GM18951 (cell line): ENCODE measurements around the gene SAMD14.

Experiments
- POLR2A ChIP-seq: IDR thresholded peaks from 4 replicates; pipeline ENCODE4 v1.6.1; 2011; ENCODE audit warnings: mild to moderate bottlenecking; ENCODE audit not compliant: insufficient read length, insufficient read depth; ENCODE audit errors: extremely low read depth
- in situ Hi-C: fragments of 300-500 bp; cut with MboI; formaldehyde crosslinking; loops from one replicate; pipeline ENCODE4 v1.12.0; 2022; ENCODE audit warnings: low sequenced_read_pairs, mixed read lengths, inconsistent platforms; ENCODE audit not compliant: unreplicated experiment

SAMD14 gene

DNA sequence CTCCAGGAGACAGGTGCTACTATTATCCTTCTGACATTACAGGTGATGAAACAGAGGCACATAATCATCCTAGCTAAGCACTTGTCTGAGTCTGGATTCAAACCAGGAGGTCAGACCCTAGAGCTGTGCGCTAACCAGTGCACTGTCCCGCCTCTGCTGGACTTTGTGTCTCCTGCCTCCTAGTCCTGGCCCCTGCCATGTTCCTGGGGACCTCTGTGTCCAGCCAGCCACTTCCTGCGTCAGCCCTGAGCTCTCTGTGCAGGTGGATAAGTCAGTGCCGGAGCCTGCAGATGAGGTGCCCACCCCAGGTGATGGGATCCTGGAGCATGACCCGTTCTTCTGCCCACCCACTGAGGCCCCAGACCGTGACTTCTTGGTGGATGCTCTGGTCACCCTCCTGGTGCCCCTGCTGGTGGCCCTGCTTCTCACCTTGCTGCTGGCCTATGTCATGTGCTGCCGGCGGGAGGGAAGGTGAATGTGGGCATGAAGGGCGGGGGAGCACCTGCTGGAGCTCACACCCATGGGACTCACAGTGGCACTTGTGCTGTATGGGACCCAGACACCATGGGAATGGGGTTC, 40.0 kb upstream of the SAMD14 start:
- TF ChIP-seq POLR2A: no peak
- in situ Hi-C loops: no loop called here

DNA sequence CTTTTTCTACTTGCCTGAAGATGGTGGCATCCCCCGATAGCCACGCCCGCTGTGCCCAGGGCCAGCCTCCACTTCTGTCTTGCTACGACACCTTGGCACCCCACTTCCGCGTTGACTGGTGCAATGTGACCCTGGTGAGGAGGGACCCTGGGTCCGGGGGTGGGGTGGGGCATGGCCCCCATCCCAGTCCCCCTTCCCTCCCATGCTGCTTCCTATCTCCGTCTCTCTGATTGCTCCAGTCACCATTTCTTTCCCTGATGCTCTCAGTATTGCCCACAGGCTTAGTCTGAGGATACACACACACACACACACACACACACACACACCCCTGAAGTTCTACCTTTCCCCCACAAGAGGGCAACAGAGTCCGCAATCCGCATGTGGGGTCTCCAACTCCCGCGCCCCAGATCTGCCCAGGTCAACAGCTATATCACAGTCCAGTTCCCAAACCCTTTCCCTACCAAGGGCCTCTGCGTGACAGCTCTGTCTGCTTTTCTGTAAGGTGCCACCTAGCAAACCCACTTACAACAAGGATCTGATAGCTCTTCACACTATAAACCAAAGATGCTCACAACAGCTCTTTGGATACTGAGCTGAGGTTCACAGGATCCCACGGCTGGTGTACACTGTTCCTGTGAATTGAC, 39.3 kb upstream of the SAMD14 start:
- in situ Hi-C loops: no loop called here
- TF ChIP-seq POLR2A: no peak

DNA sequence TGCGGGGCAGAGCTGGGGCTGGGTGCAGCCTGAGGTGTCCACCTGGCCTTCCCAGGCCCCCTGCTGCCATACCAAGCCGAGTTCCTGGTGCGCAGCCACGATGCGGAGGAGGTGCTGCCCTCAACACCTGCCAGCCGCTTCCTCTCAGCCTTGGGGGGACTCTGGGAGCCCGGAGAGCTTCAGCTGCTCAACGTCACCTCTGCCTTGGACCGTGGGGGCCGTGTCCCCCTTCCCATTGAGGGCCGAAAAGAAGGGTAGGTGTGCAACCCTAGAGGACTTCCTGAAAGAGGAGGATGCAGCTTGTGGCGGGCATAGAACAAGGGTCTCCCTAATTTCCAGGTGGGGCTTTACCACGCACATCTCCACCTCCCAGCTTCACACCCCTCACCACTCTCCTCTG, 38.4 kb upstream of the SAMD14 start:
- in situ Hi-C loops: no loop called here
- TF ChIP-seq POLR2A: no peak

DNA sequence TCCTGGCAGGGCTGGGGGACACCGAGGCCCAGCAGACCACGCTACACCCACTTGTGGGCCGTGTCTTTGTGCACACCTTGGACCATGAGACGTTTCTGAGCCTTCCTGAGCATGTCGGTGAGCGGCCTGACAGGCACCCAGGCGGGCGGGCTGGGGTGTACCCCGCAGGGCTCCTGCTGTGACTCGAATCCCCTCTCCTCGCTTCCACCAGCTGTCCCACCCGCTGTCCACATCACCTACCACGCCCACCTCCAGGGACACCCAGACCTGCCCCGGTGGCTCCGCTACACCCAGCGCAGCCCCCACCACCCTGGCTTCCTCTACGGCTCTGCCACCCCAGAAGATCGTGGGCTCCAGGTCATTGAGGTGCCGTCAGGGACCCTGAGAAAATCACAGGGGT, 37.4 kb upstream of the SAMD14 start:
- in situ Hi-C loops: no loop called here
- no peak for TF ChIP-seq POLR2A

DNA sequence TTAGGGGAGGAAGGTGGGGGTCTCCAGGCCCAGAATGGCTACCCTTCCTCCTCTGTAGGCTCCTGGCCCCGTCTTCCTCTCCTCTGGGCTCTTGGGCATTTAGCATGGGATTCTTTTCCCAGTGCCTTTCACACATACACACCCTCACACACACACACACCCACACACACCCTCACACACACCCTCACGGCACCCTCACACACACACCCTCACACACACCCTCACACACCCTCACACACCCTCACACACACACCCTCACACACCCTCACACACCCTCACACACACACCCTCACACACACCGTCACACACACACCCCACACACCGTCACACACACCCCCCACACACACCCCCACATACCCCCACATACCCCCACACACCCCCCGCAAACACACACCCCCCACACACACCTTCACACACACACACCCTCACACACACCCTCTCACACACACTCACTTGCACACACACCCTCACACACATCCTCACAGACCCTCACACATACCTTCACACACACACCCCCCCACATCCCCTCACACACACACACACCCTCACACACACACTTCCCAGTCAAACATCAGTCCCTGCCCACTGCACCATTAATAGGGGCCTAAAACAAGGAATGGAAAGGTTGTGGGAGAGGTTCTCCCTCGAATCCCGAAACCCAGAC, 36.7 kb upstream of the SAMD14 start:
- TF ChIP-seq POLR2A: no peak
- in situ Hi-C loops: no loop called here

DNA sequence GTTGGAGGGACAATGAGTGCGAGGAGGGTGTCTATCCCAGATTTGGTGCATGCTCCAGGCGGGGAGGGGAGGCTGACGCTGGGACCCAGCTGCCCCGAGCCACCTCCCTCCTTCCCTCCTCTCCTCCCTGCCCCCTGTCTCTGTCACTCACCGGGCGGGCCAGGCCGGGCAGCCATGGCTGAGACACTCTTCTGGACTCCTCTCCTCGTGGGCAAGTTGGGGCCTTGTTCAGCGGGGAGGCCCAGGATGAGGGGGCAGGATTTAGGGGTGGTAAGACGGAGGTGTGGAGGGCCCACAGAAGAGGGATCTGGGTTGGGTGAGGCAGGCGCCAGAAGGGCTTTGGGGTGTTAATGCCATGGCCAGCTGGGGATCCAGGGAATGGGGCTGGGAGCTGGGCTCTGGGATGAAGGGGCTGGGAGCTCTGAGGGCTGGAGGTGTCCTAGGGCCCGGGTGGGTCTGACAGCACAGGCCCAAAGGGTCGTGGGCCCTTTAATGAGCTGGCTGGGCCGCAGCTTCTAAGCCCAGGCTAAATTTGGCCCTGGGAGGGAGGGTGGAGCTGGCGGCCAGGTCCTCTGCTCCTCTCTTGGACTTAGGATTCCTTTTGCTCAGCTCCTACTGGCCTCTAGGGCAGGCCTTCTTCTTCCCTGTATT, 36.0 kb upstream of the SAMD14 start, which contains the start of gene SGCA:
TSS of gene SGCA (plus strand) at position 139 of the 651 bp plus-strand sequence. CDS start at position 175, 36 bp downstream.
- TF ChIP-seq POLR2A: no peak
- in situ Hi-C loops: no loop called here

DNA sequence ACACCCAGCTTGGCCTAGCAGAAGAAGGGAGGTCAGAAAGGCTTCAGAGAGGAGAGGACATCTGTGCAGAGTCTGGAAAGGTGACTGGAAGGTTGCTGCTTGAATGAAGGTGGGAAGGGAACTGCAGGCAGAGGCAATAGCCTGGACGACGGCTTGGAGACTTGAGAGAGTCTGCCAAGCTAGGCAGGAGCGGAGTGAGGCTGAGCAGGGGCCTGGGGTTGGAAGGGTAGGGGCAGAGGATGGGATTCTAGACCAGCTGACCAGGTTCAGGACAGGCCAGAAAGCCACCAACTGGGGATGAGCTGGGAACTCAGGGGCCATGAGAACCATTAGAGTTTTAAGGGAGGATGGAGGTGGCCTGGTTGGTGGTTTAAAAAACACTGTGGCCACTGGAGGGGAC, 35.5 kb upstream of the SAMD14 start:
- in situ Hi-C loops: no loop called here

DNA sequence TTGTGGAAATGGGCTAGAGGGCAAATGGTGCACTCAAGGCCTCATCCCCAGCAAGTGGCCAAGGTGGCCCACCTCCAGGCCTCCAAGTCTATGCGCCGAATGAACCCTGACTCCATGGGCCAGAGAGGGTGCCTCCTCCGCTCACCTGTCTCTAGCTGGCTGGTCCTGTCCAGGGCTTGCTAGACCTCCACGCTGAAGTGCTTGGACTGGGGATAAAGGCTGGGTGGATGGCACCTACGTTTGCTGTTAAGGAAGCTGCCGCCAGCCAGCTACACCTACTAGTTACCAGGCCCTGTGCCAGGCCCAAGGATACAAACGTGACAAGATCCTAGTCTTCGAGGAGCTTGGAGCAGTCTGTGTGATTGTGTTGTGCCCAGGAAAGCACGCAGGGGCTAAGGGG, 35.1 kb upstream of the SAMD14 start:
- no peak for TF ChIP-seq POLR2A
- in situ Hi-C loops: no loop called here

More for the DNA sequence above, 35.5 kb upstream of the SAMD14 start:
- no peak for TF ChIP-seq POLR2A

DNA sequence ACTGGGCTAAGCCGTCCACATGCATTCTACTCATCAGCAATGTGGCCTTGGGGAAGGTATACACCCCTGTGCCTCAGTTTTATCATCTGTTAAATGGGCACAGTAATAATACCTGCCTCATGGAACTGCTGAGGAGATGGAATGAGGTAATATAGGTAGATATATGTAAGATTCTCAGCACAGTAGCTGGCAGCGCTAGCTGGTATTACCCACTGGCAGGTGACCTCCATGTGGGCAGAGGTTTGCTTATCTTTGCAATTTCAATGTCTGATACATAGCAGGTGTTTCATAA, 34.7 kb upstream of the SAMD14 start:
- no peak for TF ChIP-seq POLR2A
- in situ Hi-C loops: no loop called here

DNA sequence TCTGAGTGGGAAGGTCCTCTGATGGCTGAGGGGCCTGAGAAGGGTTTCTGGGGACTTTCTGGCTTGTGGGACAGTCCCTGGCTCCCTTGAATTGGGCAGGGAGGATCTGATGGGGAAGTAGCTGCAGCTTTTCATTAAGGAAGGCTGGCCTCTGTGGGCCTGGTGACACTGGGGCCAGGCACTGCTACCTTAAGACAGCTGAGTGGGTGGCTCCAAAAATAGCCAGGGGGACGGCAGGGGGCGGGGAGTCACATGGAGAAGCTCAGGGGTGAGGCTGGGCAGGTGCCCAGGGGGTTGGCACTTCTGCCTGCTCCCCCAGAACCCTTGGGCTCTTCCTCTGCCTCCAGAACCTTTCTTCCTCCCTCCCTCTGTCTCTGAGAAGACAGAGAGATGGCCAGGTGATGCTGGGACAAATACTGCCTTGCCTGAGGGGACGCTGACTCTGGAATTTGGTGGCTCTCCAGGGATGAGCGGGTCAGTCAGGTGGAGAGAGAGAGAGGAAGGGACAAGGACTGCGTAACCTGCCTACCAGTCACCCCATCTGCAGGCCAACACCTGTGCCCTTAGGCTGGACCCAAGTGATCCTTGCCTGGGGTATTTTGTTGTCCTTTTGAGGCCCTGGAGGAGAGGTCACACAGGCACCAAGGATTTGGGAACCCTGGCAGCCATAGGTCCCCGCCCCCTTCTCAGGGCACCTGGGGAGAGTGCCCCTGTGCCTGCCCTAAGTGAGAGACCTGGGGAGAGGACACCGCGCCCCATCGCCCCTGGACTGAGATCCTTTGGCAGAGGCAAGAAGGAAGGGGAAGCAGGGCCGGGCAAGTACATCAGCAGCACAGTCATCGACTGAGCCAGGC, 34.1 kb upstream of the SAMD14 start:
- TF ChIP-seq POLR2A: no peak
- in situ Hi-C loops: no loop called here

DNA sequence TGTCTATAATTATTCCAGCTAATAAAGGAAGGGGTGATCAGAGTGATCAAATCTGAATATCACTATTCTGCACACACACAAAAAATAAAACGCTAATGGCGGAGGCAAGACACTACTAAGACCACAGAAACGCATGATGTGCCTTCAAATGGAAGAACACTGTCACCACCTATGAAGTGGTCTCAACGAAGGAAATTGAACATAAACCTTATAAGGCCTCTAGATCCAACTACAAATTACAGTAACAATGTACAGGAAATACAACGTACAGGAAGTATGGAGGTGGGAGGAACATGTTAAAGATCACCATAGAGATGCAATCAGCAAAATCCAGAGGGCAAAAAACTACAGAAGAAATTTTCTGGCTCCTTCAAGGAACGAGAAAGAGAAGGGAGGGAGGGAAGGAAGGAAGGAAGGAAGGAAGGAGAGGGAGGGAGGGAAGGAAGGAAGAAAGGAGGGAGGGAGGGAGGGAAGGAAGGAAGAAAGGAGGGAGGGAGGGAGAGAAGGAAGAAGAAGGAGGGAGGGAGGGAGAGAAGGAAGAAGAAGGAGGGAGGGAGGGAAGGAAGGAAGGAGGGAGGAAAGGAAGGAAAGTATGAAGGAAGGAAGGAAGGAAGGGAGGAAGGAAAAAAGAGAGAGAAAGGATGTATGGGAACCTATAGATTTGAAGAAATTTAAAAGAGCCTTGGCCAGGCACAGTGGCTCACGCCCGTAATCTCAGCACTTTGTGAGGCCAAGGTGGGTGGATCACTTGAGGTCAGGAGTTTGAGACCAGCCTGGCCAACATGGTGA, 32.7 kb upstream of the SAMD14 start:
- TF ChIP-seq POLR2A: no peak
- in situ Hi-C loops: no loop called here

DNA sequence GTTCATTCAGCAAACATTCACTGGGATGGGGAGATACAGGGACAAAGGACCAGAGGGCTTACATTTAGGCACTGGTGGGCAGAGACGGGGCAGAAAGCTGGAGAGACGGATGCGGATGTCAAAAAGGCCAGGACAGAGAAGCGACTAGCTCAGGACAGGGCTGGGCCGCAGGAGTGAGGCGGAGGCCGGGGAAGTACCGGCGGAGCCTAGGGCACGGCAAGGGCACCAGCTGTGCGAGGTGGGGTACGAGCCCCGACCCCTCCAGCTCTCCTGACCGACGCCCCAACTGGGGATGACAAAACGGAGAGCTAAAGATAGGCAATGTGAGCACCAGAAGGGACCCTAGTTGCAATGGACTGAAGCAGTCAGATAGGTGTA, 31.9 kb upstream of the SAMD14 start:
- TF ChIP-seq POLR2A: no peak
- in situ Hi-C loops: no loop called here

DNA sequence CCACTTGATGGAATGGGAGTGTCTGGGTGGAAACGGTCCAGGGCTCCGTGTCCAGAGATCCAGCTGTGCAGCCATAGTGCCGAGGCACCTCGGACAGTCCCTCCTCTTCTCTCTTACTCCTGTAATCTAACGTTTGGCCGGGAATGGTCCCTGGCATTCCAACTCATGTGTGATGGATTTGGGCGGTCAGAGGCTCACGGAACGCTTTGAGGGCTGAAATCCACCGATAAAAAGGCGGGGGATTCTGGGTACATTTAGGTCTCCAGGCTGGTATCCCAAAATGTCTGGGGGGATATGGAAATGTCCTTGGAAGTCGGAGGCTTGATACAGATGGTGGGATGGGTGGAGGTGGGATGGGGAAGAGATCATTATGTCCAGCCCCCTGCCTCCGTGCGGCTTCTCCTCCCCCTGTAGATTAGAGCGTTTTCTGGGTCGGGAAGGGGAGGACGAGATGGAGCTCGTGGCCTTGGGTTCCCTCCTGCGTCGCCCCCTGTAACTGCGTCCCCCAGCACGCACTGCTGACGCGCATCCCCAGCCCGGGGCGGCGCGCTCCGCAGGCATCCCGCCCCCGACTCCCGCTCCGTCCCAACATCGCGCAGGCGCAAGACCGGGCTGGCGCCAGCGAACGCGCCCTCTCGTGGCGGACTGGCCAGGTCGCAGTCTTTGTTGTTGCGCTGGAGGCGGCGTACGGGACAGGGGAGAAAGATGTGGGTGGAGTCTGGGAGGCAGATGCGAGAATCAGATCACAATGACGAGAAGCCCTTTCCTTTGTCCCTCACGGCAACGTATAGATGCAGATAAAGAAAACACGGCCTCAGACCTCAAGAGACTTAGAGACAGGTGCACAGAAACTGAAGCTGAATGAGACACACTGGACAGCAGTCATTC, 31.3 kb upstream of the SAMD14 start:
- in situ Hi-C loops: no loop called here
- TF ChIP-seq POLR2A: peak; percentile 60
